TTC549 (cell line): ENCODE results near the gene ATR.

Source experiments
- FAIRE-seq: peaks from 2 replicates; lab custom pipeline; 2012; peaks lifted over from hg19 to GRCh38; lab: Jason Lieb, UNC

ATR gene

DNA sequence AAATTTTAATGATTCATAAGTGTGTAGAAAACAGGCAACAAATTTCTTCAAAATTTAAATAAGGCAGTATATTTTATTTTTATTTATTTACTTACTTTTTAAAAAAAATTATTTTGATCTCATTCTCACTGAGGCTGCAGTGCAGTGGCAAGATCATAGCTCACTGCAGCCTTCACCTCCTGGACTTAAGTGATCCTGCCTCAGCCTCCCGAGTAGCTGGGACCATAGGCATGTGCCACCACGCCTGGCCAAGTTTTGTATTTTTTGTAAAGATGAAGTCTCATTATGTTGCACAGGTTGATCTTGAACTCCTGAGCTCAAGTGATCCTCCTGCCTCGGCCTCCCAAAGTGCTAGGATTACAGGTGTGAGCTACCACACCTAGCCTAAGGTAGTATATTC is 69.5 kb downstream of the ATR start:
- no peak for FAIRE-seq

DNA sequence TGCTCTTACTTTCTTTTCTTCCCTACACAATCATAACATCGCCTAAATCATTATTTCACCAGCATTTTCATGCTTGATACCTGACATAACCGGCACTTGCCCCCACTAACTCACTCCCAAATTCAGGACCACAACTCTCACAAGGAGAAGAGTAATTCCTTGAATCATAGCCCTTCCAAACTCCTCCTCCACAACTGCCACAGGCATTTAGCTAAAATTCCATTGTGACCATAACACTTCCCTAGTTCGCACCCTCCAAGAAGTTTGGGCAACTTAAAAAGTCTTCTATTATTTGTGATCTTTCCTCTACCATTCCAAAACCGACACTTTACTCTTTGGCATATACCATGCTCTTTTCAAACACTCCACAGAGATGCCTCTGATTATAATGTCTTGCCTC is 71.3 kb downstream of the ATR start:
- FAIRE-seq = no peak

DNA sequence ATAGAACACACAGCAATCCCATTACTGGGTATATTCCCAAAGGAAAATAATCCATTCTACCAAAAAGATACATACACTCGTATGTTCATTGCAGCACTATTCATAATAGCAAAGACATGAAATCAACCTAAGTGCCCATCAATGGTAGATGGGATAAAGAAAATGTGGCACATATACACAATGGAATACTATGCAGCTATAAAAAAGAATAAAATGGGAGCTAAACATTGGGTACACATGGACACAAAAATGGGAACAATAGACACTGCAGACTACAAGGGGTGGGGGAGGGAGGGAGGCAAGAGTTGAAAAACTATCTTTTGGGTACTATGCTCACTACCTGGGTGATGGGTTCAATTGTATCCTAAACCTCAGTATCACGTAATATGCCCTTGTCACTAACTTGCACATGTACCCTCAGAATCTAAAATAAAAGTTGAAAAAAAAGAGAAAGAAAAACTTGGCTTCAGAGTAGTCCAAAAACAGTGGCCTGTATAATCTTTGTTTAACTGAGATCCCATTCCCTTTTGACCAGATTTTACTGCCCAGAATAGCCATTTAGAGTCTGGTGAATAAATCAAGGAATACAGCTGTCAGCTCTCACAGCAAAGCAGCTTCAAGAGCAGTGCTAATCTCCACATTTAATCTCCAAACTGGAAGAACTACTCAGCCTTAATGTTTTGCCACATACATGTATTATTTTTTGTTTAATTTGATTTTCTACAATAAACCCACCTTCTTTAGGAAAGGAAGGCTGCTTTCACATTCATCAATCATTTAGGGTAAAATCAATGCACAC is 76.1 kb downstream of the ATR start:
- no peak for FAIRE-seq

DNA sequence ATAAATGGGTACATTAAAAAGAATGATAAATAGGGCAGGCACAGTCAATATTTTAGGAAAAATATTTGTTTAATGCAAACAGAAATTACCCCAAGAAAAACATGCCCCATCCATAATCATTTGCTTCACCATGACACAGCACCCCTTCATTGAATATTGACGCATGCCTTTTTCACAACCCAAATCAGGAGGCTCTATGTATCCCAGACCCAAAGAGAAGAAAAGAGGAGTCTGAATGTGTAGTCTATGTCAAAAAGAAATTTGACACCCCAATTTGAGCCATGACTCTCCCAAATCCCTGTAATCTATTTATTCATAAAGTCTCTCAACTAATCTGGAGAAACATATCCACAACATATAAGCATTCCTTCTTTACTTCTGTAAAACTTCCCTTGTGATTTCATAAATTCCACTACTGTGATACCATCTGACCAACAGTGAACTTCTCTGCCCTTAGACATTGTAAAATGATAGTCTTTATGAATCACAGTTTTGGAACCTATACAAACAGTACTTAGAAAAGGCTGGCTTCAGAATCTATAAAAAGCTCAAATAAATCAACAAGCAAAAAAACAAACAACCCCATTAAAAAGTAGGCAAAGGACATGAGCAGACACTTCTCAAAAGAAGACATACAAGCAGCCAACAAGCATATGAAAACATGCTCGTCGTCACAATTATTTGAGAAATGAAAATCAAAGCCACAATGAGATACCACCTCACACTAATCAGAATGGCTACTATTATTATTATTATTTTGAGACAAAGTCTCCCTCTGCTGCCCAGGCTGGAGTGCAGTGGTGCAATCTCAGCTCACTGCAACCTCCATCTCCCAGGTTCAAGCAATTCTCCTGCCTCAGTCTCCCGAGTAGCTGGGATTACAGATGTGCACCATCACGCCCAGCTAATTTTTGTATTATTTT is 77.3 kb downstream of the ATR start:
- no peak for FAIRE-seq

DNA sequence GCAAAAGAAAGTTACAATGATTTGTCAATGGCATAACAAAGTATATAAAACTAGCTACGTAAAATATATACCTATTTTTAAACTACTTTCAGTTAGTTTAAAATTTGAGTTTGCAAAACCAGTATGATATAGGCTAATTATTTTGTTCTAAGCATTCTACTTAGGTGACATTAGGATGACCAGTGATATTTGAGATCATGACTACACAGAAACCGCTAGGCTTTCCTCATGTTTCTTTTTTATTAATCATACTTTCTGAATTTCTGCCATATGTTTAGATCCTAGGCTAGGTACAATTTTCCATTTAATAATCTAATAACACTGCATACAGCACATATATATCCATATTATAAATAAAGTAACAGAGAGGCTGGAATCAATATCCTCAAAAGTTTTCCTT is 78.3 kb downstream of the ATR start:
- FAIRE-seq = no peak

DNA sequence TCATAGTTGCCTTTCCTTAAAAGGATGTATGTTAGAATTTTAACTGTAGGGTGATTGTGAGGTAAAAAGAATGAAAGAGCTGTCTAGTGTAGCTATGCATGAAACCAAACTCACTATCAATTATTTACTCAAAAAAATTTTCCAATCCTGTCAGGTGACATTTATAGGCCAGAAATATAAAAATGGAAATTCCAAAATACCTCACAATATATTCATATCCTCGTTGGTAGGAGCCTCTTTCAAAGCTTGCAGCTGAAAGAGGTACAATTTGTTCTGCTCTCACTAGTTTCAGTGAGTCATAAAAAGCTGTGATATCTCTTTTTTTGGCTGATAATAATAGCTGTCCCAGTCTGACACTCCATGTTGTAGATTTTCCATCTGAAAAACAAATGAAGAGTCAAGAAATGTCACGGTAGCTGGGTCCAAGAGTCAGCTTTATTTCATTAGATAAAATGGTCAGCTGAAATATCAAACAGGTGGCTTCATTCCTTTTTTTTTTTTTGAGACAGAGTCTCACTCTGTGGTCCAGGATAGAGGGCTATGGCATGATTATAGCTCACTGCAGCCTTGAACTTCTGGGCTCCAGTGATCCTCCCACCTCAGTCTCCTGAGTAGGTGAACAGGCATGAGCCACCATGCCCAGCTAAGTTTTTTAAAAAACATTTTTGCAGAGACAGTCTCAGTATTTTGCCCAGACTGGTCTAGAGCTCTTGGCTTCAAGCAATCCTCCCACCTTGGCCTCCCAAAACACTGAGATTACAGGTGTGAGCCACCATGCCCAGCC is 79.9 kb downstream of the ATR start:
- FAIRE-seq = no peak

DNA sequence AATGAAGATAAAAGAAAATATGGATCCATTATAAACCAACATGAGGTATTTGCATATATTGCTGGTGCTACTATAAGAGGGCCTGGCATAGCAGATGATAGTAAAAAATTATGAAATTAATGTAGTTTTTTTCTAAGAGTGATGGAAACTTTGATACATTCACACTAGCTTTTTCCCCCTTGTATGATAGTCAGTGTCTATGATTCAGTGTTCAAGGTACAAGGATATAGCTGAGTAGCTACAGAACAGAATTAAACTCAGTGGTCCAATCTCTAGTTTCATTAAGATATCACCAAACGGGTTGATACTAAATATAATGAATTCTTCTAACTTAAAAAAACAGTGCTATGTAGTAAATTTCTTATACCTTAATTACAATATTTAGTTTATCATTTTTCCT is 80.8 kb downstream of the ATR start:
- FAIRE-seq = no peak

DNA sequence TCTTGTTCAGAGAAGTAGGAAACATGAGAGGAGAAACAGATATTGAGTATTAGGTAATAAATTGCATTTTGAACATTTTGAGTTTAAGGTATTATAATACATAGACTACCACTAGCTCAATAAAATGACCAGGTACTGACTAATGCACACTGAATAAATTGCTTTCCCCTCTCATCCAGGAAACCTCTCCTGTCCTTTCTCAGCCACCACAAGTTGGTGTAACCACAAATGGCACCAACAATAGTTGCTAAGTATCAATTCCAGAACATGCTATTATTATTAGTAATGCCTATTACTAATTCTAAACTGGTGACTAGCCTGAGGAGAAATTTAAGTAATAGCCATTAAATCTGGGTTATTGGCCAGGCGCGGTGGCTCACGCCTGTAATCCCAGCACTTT is 83.4 kb downstream of the ATR start:
- FAIRE-seq = no peak

DNA sequence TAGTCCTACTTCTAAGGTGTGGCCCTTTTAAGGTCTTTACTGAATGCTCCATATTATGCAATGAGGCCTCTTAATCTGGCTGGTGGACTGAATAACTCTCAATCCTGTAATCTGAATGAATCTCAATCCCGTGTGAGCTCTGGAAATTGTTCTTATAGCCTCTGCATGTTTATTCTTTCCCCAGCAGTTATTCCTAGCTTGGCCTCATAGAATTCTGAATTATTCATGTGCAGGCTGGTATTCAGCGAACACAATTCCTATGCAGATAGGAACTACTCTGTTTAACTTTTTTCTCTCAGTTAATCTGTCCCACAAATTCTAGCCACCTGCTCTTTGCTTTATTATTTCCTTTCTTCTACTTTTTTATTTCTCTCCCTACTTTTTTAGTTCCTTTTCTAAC is 86.3 kb downstream of the ATR start:
- FAIRE-seq = no peak

DNA sequence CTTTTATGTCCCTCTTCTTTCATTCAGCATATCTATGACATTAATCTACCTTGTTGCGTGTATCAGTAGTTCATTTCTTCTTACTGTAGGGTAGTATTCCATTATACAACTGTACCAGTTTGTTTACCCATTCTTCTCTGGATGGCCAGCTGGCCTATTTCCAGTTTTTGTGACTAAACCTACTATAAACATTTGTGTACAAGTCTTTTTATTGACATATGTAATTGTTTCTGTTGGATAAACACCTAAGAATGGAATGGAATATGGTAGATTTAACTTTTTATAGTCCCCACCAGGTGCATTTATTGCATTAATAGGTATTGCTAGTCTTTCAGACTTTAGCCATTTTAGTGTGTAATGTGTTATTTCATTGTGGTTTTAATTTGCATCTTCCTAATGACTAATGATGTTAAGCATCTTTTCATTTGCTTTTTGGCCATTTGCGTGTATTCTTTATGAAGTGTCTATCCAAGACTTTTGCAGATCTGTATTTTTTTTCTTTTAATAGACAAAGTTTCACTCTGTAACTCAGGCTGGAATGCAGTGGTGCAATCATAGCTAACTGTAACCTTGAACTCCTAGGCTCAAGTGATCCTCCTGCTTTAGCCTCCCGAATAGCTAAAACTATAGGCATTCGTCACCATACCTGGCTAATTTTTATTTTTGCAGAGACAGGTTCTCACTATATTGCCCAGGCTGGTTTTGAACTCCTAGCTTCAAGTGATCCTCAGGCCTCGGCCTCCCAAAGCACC is 88.8 kb downstream of the ATR start:
- FAIRE-seq = no peak

DNA sequence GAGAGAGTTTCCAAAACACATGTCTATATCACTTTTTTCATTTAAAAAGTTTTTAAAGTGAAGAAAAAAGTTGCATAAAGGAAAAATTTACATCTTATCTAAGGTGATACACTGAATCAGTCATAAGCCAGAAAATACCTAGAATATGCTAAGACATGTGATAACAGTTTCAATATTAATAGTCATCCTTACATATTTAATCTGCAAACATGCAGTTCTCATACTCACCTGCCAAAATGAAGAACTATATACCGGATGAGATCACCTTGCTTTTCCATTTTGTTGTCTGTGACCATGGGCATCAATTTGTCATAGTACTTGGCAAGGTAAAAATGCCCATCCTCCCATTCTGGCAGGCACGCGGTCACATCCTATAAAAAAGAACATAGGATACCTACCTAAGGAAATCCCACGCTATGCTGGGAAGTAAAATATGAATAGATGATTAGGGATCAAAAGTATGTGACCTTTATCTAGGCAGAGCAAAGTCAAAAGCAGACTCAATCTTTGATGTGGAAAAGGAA is 93.6 kb downstream of the ATR start:
- FAIRE-seq = no peak

DNA sequence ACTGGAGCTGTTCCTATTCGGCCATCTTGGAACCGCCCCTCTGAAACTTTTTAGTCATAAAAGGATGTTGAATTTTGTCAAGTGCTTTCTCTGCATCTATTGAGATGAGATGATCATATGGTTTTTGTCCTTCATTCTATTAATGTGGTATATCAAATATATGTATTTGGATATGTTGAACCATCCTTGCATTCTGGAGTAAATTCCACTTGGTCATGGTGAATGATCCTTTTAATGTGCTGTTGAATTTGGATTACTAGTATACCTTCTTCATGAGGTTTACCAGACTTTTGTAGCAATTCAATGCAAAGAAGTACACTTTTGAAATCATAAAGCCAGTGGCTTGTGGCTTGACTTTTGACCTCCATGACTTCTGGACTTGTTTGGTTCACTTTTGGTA is 97.3 kb downstream of the ATR start:
- FAIRE-seq = no peak

DNA sequence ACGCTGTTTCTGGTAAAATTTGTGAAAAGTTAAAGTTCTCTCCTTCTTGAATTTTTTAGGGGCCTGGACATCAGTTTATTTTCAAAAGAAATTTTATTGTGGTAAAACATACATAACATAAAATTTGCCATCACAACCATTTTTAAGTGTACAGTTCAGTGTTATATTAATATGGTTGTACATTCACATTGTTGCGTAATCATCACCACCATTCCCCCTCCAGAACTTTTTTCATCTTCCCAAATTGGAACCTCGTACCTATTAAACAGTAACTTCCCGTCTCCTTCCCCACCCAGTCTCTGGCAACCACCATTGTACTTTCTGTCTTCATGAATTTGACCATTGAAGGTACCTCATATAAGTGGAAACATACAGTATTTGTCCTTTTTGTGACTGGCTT is 107.7 kb downstream of the ATR start:
- no peak for FAIRE-seq

DNA sequence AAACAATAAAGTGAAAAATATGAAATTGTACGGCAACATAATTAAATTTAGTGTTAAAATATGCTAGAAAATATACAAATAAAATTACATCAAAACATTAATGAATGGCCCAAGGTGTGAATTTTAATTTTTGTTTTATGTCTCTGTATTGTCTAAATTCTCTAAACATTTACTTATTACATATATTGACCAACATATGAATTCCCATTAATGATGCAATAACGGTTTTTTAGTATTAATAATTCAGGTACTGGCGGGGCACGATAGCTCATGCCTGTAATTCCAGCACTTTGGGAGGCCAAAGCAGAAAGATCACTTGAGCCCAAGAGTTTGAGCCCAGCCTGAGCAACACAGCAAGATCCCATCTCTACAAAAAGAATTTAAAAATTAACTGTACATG is 110.1 kb downstream of the ATR start:
- FAIRE-seq = no peak

DNA sequence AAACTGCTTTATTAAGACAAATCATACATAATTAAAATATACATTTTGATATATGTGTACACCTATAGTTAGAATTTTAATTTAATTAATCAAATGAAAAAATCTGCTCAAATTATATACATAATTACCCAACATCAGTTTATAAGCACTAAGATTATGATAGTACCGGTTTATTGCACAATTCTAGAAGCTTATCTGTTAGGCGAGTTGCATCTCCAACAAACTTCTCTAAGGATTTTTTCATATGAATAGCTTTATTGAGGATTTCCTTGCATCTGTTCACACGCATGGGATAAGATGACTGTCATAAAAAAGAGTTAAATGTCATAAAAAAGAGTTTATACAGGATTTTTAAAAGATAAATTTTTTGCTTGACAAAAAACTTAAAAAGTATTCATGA is 110.8 kb downstream of the ATR start:
- FAIRE-seq = peak; percentile 3

DNA sequence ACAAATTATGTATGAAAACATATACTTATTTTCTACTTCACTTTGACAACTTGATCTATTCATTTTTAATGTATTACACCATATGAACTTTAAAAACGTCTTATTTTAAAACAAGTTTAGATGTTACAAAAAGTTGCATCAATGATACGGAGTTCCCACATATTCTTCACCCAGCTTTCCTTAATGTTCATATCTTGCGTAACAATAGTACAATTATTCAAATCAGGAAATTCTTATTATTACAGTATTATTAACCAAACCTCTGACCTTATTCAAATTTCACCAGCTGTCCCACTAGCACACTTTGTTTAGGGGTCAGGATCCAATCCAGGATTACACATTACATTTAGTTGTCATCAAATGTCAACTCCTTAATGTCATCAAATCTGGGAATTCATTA is 117.8 kb downstream of the ATR start:
- FAIRE-seq = no peak

DNA sequence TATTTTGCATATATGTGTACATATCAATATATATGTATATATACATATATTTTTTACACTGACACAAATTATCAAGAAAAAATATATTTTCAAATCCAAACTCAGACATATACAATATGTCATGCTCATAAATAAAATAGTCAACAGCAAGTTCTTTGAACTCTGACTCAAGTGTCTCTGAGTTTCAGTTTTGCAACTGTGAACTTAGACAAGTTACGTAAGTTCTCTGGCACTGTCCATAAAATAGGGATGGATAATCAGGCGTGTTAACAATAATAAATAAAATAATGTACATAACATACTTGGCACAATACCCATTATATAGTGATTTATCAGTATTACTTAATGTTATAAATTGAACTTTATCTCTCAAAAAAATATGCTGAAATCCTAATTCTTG is 118.6 kb downstream of the ATR start:
- no peak for FAIRE-seq

DNA sequence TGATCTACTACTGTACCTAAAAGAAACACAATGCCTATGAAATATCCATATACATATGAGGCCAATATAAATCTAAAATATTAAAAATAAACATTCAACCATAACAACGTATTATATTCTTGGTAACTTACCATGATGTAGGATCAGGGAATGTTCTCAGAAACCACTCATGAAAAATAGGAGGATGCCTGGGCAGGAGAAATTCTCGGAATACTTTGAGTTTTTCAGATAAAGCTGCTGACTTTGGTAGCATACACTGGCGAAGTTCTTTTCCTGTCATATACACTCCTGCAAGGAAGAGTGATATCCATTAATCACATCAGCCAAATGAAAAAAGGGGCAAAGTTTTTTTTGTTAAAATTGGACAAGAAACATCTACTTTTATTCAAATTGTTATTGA is 119.4 kb downstream of the ATR start:
- no peak for FAIRE-seq

DNA sequence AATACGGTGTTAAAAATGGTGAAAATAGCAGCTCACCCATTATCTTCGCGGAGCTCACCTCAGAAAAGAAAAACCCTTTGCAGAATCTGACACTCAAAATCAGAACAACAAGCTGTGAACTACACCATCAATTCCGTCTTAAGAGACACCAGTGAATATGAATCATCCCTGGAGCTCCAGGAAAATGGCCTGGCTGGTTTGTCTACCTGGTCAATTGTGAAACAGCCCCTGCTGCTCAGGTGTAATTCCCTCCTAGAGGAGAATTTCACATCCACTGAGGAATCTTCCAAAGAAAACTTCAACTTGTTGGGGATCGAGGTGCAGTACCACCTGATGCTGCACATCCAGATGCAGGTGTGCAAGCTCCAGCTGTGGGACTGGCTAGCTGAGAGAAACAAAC is 127.7 kb downstream of the ATR start:
- no peak for FAIRE-seq

DNA sequence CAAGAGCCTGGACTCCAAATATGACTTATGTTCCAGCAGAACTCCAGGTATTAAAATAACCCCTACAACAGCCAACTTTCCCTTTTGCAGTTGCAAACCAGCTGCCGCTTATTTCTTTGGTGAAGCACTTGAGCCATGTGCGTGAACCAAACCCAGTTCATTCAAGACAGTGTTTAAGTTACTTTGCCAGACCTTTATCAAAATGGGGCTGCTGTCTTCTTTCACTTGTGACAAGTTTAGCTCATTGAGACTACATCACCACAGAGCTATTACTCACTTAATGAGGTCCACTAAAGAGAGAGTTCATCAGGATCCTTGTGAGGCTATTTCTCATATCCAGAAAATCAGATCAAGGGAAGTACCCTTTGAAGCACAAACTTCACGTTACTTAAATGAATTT is 128.3 kb downstream of the ATR start:
- FAIRE-seq = no peak

DNA sequence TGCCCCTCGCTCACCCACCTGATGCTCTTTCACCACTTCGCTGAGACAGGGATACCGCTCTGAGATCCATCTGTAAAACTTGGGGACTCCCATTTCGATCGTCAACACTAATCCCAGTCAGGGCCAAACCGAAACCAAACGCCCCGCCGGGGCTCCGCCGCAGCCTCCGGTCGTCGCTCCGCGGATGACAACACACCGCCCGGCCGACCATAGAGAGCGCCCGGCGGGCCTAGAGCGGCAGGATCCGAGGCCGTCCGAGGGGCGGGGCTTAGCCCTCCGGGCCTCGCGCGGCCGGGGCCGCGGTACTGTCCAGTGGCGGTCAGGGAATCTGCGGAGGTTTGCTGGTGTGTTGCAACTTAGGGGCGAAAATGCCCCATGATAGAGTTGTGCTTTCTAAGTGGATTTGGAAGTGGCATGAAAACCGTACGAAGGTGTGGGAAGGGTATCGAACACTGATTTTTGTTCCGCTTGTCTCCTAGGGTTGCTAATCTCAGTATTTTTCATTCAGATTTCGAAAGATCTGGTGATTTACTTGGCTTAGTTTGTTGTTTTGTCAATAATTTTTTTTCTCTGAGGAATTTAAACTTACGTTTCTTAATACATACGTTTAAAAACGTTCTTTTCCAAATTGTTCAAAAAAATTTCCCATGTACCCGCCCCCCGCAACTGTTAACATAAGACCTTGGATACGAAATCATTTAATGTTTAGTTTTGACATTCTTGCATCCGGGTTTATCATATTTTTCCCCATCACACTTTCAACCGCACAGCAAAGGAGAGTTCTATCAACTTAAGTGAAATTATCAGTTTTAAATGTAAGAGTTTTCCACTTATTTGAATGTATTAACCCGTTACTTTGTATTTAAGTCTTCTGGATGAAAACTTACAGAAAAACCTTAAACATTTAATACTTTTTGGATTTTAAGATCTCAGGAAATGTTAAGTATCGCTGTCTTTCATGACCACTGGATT is 130.4 kb downstream of the ATR start, which contains the start of gene XRN1:
XRN1 (minus strand) TSS at position 186 of the 972 bp plus-strand sequence; CDS start at position 93, 93 bp downstream.
- FAIRE-seq = no peak
